T-helper 22 cell (primary cell): ENCODE measurements around the gene RAN.
"Not testable (repeated sequence)": the region's sequence is repeated elsewhere in the genome, so short reads cannot be mapped to it uniquely, and the experiment has no call there.

Experiments used
- DNase-seq: peaks from one replicate; pipeline ENCODE4 v3.0.0-alpha.2; 2020; ENCODE audit warnings: low read depth

Gene RAN

DNA sequence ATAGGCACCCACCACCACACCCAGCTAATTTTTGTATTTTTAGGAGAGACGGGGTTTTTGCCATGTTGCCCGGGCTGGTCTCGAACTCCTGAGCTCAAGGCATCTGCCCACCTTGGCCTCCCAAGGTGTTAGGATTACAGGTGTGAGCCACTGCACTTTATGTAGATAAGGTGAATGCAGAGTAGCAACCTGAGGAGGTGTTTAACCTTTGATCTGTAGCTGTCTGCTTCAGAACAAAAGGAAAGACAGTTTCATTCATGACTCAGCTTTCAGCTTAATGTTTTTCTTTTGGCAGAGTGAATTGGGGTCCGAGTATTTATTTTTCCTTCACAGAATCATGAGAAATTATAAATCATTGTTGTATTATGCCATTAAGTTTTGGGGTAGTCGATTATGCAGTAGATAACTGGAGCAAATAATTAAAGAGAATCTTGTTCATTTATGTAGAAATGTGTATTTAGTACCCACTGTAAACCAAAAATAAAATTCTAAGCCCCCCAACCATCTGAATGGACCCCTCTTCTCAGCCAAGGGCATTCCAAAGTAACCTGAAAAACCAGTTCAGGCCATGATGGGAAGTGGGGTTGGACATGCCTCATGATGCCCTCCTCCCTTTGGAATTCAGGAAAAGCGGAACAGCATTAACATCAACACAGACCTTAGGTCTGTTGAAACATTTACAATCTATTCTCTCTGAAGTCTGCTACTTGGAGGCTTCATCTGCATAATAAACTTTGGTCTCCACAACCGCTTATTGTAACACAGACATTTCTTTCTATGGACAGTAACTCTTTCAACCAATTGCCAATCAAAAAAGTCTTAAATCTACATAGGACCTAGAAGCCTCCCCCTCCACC, 22.1 kb upstream of the RAN start:
- DNase-seq: no peak

DNA sequence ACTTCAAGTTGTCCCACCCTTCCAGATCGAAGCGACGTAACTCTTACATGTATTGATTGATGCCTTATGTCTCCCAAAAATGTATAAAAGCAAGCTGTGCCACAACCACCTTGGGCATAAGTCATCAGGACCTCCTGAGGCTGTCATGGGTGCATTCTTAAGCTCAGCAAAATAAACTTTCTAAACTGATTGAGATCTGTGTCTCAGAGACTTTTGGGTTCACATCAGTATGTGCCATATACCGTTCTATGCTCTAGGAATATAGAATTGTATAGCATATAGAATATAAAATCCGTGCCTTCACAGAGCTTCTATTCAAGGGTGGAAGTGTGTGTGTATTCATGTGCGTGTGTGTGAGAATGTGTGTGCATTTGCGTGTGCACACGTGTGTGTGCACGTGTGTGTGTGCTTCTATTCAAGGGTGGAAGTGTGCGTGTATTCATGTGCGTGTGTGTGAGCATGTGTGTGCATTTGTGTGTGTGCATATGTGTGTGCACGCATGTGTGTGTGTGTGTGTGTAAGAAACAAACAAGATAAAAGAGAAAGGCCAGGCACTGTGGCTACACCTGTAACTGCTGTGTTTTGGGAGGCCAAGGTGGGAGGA, 21.3 kb upstream of the RAN start:
- DNase-seq: no peak

DNA sequence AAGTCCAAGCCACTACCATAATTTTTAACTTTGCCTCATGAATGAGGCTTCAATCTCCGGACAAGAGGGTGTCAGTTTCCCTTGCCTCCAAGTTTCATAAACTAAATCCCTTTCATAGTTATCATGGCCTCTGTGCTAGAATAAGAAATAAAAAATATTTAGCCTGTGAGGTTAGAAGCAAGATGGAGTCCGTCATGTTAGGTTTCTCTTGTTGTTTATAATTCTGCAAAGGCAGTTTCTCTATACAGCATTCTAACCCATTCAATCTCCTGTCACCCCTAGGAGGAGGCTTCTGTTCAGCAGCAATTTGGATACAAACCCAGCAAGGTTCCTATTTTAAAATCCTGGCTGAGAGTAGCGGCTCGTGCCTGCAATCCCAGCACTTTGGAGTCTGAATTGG, 15.8 kb upstream of the RAN start:
- DNase-seq: no peak

DNA sequence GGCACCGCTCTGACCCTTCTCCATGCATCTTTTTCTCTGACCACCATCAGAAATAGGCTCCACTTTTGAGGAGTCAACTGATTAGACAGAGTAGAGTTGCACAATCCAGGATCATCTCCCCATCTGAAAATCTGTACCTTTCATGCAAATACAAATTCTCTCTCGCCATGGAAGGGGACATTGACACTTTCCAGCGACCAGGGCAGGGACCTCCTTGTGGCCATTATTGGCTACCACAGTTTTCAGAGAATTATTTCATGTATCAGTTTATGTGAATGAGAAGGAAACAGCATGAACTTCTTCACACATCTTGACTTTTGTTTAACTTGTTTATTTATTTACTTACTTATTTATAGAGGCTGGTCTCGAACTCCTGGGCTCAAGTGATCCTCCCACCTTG, 13.8 kb upstream of the RAN start:
- no peak for DNase-seq

DNA sequence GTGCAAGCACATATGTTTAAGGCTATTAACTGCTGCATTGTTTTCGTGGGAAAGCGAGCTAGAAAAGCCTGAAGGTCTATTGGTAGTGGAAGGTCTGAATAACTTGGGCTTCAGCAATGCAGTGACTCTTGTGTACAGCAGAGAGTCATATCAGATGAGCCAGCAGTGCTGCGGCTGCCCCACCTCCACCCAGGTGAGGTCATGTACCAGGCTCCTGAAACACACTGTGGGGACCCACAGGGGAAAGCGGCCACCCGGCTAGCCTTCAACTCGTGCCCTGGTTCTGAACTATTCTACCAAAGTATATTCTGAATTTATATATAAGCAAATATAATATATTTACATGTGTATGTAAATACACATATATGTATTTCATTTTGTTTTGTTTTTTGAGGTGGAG, 12.7 kb upstream of the RAN start:
- no peak for DNase-seq

DNA sequence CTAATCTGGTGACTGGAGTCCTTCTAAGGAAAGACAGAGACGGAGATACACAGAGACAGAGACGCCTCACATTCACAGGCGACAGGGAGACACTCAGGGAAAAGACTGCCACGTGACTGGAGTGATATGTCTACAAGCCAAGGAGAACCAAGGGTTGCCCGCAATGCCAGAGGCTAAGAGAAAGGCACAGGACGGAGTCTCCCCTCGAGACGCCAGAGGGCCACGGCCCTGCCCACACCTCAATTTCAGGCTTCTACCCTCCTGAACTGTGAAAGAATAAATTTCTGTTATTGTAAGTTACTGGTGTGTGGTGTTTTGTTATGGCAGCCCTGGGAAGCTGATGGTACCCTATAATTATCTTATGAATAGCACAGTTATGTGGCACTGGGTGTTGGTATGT, 11.6 kb upstream of the RAN start:
- DNase-seq: no peak

DNA sequence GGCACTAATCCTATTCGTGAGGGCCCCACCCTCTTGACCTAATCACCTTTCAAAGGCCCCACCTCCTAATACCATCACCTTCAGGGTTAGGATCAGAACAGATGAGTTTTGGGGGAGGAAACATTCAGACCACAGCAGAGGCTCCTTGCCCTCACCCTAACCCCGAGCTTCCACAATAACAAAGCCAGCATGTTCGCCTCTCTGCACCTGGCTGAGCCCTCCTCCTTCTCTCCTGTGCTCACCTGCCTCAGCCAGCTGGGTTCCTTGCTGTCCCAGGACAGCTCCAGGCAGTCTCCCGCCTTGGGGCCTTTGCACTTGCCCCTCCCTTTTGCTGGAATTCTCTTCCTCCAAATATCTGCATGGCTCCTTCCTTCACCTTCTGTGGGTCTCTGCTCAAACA, 9.7 kb upstream of the RAN start:
- DNase-seq: no peak

DNA sequence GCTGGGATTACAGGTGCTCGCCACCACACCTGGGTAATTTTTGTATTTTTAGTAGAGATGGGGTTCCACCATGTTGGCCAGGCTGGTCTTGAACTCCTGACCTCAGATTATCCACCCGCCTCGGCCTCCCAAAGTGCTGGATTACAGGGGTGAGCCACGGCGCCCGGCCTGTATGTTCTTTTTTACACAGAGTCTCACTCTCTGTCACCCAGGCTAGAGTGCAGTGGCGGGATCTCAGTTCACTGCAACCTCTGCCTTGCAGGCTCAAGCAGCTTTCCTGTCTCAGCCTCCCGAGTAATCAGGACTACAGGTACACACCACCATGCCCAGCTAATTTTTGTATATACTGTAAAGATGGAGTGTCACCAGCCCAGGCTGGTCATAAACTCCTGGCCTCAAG, 9.1 kb upstream of the RAN start:
- not testable (repeated sequence) for DNase-seq

DNA sequence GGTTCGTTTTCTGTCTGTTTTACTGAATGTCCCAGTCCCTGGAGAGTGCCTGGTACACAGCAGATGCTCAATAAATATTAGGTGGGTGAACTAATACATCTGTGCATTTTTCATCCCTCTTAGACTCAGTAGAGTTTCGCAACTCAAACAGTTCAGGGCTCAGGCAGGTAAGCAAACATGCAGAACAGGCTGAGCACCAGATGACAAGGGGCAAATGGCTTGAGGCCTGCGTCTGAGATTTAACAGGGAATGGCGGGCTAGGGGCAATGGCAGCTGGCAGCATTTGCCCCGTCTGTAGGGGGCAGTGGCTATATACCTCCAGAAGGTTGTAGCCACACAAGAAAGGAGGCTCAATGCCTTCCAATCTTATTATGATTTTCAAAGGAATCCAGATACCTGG, 8.6 kb upstream of the RAN start:
- DNase-seq: no peak

DNA sequence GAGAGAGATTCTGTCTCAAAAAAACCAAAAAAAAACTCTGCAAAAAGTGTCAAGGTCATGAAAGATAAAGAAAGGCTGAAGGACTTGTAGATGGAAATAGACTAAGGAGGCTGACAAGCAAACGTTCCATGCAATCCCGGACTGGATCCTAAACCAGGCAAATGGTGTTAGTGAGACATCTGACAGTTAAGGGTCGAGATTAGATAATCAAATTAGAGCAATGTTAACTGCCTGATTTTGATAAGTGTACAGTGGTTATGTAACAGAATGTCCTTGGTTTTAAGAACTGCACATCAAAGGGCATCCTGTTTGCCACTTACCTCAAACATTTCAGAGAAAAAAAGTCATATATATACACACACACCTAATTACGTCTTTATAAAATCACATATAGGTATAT, 3.5 kb upstream of the RAN start:
- no peak for DNase-seq

DNA sequence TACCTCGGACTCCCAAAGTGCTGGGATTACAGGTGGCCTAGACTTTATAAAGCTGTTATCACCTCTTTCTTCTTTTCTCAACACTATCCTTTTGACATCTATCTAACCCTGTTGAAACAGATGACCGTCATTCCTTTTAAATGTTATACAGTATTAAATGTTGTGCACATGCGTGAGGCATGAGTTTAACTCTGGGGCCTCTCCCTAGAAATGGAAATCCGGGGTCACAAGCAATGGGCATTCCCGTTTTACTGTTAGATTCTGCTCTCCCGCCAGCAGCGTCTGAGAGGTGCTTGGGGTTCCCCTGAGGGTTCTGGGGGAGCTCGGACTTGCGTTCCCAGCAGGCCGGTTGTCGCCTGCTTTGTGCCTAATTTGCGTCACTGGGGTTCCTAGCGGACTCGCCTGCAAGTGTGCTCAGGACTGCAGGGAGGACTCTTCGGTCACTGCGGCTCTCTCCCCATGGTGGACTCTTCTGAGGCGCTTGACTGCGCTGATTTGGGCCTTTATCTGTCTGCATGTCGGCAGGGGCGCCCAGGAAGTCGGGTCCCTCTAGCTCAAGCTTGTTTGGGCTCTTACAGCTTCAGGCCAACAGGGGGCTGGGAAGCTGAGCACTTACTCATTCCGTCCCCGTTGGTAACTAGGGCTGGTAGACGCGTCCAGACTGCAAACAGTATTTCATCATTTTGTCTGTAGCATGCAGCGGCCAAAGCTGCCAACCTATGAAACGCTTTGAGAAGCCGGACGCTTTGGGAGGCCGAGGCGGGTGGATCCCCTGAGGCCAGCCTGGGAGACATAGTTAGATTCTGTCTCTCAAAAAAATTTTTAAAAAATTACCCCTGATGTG, 1.2 kb upstream of the RAN start:
- DNase-seq: peak; percentile 60

DNA sequence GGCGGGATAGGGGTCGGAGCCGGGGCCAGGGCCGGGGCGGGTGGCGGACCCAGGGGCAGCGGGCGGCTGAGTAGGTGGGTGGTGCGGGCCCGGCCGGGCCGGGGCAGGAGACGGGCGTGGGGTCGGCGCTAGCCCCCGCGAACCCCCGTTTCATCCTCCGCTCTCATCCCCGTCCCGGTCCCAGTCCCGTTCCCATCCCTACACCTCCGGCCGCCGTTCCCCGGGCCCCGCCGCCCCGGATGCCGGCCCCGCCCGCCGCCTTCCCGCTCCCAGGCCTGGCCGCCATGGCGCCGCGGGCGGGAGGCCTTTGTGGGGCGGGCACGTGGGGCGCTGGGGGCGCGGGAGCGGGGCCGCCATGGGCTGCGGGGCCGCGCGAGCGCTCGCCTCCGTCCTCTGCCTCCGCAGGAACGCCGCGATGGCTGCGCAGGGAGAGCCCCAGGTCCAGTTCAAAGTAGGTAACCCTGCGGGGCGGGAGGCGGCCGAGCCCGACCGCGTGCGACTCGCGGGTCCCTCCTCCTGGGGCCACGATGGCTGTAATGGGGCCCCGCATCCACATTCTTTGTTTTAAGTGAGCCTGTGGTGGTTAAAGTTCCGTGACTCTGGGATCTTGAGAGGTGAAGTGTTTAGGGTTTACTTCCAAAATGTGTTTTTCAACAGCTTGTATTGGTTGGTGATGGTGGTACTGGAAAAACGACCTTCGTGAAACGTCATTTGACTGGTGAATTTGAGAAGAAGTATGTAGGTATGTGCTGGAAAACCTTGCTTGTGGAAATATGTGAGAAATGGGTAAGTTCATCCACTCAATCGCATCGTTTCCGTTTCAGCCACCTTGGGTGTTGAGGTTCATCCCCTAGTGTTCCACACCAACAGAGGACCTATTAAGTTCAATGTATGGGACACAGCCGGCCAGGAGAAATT, 572 bp downstream of the RAN start:
- DNase-seq: peak; percentile 34

DNA sequence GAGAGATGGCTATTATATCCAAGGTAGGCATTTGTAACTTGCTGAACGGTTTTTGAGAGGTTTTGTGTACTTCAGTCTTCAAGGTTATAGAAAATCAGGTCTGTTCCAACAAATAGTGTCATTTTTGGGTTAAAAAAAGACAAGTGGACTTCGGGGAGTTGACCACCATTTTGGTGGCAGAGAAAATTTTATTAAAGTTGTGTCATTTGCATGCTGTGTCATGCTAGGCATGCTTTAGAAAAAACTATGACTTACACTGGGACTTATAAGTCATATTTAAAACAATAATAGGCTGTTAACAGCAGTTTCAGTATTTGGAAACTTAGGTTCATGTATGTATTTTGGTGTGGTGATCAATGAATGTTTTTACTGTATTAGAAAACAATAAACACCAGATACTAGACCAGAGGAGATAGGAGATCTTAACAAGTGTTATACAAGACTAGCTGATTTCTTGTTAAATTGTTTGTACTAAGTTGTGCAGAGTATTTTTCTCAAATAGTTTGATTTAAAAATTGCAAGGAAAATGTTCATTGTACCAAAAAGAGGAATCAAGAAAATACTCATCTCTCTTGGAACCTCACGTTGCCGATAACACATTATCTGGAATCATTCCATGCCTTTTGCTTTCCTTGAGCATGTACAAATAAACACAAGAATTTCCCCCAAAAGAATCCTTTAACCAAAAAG, 1.4 kb downstream of the RAN start:
- no peak for DNase-seq

DNA sequence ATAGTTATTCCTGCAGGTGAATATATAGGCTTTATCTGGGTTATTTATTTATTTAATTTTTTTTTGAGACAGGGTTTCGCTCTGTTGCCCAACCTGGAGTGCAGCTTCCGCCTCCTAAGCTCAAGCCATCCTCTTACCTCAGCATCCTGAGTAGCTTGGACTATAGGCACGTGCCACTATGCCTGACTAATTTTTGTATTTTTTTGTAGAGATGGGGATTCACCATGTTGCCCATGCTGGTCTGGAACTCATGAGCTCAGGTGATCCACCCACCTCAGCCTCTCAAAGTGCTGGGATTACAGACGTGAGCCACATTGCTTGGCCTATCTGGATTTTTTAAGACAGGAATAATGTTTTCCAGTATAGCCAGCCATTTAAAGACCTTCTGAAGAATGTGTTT, 2.0 kb downstream of the RAN start:
- DNase-seq: no peak

DNA sequence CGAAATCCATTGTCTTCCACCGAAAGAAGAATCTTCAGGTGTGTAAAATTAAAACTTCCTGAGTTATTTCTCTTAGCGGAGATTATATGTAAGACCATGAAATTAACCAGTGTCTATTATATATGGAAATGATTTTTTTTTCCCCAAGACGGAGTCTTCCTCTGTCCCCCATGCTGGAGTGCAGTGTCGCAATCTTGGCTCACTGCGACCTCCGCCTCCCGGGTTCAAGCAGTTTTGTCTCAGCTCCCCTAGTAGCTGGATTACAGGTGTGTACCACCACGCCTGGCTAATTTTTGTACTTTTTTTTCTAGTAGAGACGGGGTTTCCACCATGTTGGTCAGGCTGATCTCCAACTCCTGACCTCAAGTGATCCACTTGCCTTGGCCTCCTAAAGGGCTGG, 2.8 kb downstream of the RAN start:
- no peak for DNase-seq

DNA sequence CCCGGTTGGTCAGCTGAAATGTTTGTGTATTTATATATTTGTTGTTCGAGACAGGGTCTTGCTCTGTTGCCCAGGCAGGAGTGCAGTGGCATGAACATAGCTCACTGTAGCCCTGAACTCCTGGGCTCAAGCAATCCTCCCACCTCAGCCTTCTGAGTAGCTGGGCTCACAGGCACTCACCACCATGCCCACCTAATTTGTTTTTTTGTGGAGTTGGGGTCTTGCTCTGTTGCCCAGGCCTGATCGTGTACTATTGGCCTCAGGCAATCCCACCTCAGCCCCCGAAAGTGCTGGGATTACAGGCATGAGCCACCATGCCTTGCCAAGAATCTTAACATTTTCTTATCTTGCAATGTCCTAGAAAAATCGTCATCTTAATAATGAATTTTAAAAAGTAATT, 3.3 kb downstream of the RAN start:
- DNase-seq: no peak

DNA sequence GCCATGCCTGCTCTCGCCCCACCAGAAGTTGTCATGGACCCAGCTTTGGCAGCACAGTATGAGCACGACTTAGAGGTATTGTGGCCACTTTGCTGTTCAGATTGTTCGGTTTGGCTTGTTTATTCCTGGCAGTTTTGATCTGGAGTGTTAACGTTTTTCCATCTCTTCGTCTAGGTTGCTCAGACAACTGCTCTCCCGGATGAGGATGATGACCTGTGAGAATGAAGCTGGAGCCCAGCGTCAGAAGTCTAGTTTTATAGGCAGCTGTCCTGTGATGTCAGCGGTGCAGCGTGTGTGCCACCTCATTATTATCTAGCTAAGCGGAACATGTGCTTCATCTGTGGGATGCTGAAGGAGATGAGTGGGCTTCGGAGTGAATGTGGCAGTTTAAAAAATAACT, 3.8 kb downstream of the RAN start:
- not testable (repeated sequence) for DNase-seq

DNA sequence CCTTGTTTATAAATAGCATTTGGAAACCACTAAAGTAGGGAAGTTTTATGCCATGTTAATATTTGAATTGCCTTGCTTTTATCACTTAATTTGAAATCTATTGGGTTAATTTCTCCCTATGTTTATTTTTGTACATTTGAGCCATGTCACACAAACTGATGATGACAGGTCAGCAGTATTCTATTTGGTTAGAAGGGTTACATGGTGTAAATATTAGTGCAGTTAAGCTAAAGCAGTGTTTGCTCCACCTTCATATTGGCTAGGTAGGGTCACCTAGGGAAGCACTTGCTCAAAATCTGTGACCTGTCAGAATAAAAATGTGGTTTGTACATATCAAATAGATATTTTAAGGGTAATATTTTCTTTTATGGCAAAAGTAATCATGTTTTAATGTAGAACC, 4.4 kb downstream of the RAN start:
- DNase-seq: no peak

DNA sequence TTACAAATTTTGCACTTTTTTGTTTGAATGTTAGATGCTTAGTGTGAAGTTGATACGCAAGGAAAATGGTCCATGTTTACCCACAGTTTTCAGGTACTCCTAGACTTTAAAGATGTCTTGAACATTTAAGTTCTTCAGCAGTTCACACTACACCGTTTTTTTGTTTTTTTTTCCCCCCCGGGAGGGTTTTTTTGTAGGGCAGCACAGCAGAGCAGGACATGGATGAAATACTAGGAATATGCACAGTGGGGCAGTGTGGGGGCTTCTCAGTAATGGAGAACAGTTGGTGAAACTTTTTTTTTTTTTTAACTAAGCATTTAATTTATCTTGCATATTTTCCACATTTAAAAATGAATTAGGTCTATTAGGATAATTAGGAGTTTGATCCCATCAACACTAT, 4.9 kb downstream of the RAN start:
- DNase-seq: no peak

DNA sequence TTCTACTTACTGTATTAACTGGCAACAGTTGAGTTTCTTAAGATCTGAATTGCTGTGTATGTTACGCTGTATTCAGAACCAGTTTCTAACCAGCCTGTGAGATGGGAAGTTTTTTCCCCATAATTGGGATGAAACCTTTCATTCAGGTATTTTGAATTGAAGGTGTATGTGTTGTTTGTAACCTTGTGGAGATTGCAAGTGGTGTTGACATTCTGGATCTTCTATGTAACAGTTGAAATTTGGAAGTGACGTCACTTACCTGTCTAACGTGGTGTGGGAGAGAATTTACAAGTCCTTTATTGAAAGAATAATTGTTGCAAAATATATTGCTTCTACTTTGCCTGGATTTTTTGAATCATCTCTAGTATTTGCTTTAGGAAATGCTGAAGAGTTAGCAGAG, 5.5 kb downstream of the RAN start:
- DNase-seq: no peak
